ENCODE measurements around the gene TXNDC8.
"Not testable (repeated sequence)": the region's sequence is repeated elsewhere in the genome, so short reads cannot be mapped to it uniquely, and the experiment has no call there.

Gene TXNDC8

GRCh38 chr9:110330484-110331105 lies 7.1 kb downstream of the TXNDC8 start:
- in situ Hi-C loops (cut with HindIII; ENCODE audit: low pct_ligation_motif_present, low pct_unique_long_range_greater_than_20kb, low sequenced_read_pairs), result no loop called here
- no peak for DNase-seq

GRCh38 chr9:110329639-110330230 lies 7.9 kb downstream of the TXNDC8 start:
- in situ Hi-C loops (cut with HindIII; ENCODE audit: low pct_ligation_motif_present, low pct_unique_long_range_greater_than_20kb, low sequenced_read_pairs), result no loop called here
- no peak for DNase-seq

GRCh38 chr9:110328763-110329162 lies 8.9 kb downstream of the TXNDC8 start:
- in situ Hi-C loops (cut with HindIII; ENCODE audit: low pct_ligation_motif_present, low pct_unique_long_range_greater_than_20kb, low sequenced_read_pairs), result no loop called here
- no peak for DNase-seq

- no peak for DNase-seq
- in situ Hi-C loops (cut with HindIII; ENCODE audit: low pct_ligation_motif_present, low pct_unique_long_range_greater_than_20kb, low sequenced_read_pairs), result no loop called here
These were observed 9.9 kb downstream of the TXNDC8 start for GRCh38 chr9:110327716-110328115.

- DNase-seq, result no peak
- in situ Hi-C loops (cut with HindIII; ENCODE audit: low pct_ligation_motif_present, low pct_unique_long_range_greater_than_20kb, low sequenced_read_pairs), result no loop called here
These were observed 13.8 kb downstream of the TXNDC8 start for GRCh38 chr9:110323818-110324217.

GRCh38 chr9:110320651-110321445 lies 16.8 kb downstream of the TXNDC8 start:
- in situ Hi-C loops (cut with HindIII; ENCODE audit: low pct_ligation_motif_present, low pct_unique_long_range_greater_than_20kb, low sequenced_read_pairs), result no loop called here
- DNase-seq, result no peak

GRCh38 chr9:110319781-110320492 lies 17.7 kb downstream of the TXNDC8 start:
- in situ Hi-C loops (cut with HindIII; ENCODE audit: low pct_ligation_motif_present, low pct_unique_long_range_greater_than_20kb, low sequenced_read_pairs), result no loop called here

GRCh38 chr9:110317911-110318310 lies 19.8 kb downstream of the TXNDC8 start:
- no peak for DNase-seq
- in situ Hi-C loops (cut with HindIII; ENCODE audit: low pct_ligation_motif_present, low pct_unique_long_range_greater_than_20kb, low sequenced_read_pairs), result no loop called here

More at GRCh38 chr9:110319781-110320492, 17.7 kb downstream of the TXNDC8 start:
- no peak for DNase-seq

GRCh38 chr9:110316261-110317075 lies 21.2 kb downstream of the TXNDC8 start:
- in situ Hi-C loops (cut with HindIII; ENCODE audit: low pct_ligation_motif_present, low pct_unique_long_range_greater_than_20kb, low sequenced_read_pairs), result no loop called here
- no peak for DNase-seq

GRCh38 chr9:110311978-110312377 lies 25.7 kb downstream of the TXNDC8 start:
- DNase-seq; in situ Hi-C loops (cut with HindIII; ENCODE audit: low pct_ligation_motif_present, low pct_unique_long_range_greater_than_20kb, low sequenced_read_pairs): not testable (repeated sequence)

GRCh38 chr9:110309681-110310080 lies 28.0 kb downstream of the TXNDC8 start:
- DNase-seq, result no peak
- in situ Hi-C loops (cut with HindIII; ENCODE audit: low pct_ligation_motif_present, low pct_unique_long_range_greater_than_20kb, low sequenced_read_pairs), result no loop called here

- no peak for DNase-seq
- in situ Hi-C loops (cut with HindIII; ENCODE audit: low pct_ligation_motif_present, low pct_unique_long_range_greater_than_20kb, low sequenced_read_pairs), result no loop called here
These were observed 29.0 kb downstream of the TXNDC8 start for GRCh38 chr9:110308633-110309038.

- DNase-seq, result no peak
- in situ Hi-C loops (cut with HindIII; ENCODE audit: low pct_ligation_motif_present, low pct_unique_long_range_greater_than_20kb, low sequenced_read_pairs), result no loop called here
These were observed 30.5 kb downstream of the TXNDC8 start for GRCh38 chr9:110307191-110307590.

- no peak for DNase-seq
- in situ Hi-C loops (cut with HindIII; ENCODE audit: low pct_ligation_motif_present, low pct_unique_long_range_greater_than_20kb, low sequenced_read_pairs), result no loop called here
These were observed 34.5 kb downstream of the TXNDC8 start for GRCh38 chr9:110303133-110303532.

GRCh38 chr9:110298043-110298605 lies 39.5 kb downstream of the TXNDC8 start:
- DNase-seq, result no peak
- in situ Hi-C loops (cut with HindIII; ENCODE audit: low pct_ligation_motif_present, low pct_unique_long_range_greater_than_20kb, low sequenced_read_pairs), result no loop called here

- in situ Hi-C loops (cut with HindIII; ENCODE audit: low pct_ligation_motif_present, low pct_unique_long_range_greater_than_20kb, low sequenced_read_pairs), result no loop called here
- DNase-seq, result no peak
These were observed 44.4 kb downstream of the TXNDC8 start for GRCh38 chr9:110293248-110293647.

GRCh38 chr9:110291921-110292557 lies 45.6 kb downstream of the TXNDC8 start:
- in situ Hi-C loops (cut with HindIII; ENCODE audit: low pct_ligation_motif_present, low pct_unique_long_range_greater_than_20kb, low sequenced_read_pairs), result no loop called here
- DNase-seq, result no peak

- in situ Hi-C loops (cut with HindIII; ENCODE audit: low pct_ligation_motif_present, low pct_unique_long_range_greater_than_20kb, low sequenced_read_pairs), result no loop called here
- DNase-seq, result no peak
These were observed 47.7 kb downstream of the TXNDC8 start for GRCh38 chr9:110290001-110290400.
